Stimulated activated naive B cell treated with anti-CD40 and anti-IgM and Interleukin-4, amounts not matched to agents 10 μg/mL and 1 μg/mL and 100 μg/mL, for 72 hours (primary cell): ENCODE measurements around the gene PKD1L1.
A peak's percentile ranks its signal among the peaks of the same experiment; 100 is the strongest.

Experiments used
- ATAC-seq, 2 donors: fragments of 150-1000 bp; cut with Tn5 transposase; replicated peaks; 2 replicates each; pipeline ENCODE4 v1.10.0; 2021; ENCODE audit warnings: moderate library complexity in 1 of 2
- DNase-seq: peaks from one replicate; pipeline ENCODE4 v3.0.0; 2021
- H3K27ac Mint-ChIP-seq: one replicate; pipeline ENCODE4 v1.8.0; 2022; ENCODE audit warnings: mild to moderate bottlenecking, mixed read lengths
- H3K27me3 Mint-ChIP-seq, 2 donors: one replicate each; pipeline ENCODE4 v1.8.0; 2022; ENCODE audit warnings: mixed read lengths in 2 of 2
- H3K36me3 Mint-ChIP-seq, 2 donors: one replicate each; pipeline ENCODE4 v1.8.0; 2022; ENCODE audit warnings: mixed read lengths in 2 of 2, mild to moderate bottlenecking in 1 of 2
- H3K4me1 Mint-ChIP-seq, 2 donors: one replicate each; pipeline ENCODE4 v1.8.0; 2022; ENCODE audit warnings: mixed read lengths in 2 of 2, mild to moderate bottlenecking in 1 of 2
- H3K4me3 Mint-ChIP-seq, 2 donors: one replicate each; pipeline ENCODE4 v1.8.0; 2022; ENCODE audit warnings: mild to moderate bottlenecking in 2 of 2, mixed read lengths in 2 of 2, moderate library complexity in 1 of 2
- H3K9me3 Mint-ChIP-seq, 2 donors: one replicate each; pipeline ENCODE4 v1.8.0; 2022; ENCODE audit warnings: mixed read lengths in 2 of 2, mild to moderate bottlenecking in 1 of 2

The PKD1L1 gene

DNA sequence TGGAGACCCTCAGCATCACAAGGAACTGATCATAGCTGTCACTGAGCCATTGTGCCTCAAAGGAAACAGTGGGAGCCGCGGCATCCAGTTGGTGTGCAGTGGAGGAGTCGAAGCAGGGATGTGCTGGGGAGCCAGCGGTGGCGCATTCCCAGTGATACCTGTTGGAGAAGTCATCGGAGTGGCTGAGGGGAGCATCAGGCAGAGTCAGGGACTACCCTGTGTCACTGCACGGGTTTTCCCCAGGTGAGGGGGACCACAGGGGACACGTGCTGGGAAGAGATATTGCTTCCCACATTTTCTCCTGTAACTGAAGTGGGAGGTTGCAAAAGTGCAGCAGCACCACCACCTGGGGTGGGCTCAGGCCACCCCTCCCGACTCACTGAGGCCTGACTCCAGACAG, 57.7 kb downstream of the PKD1L1 start:
- Mint-ChIP-seq H3K9me3 (no peaks in the 10 kb centered on the region), H3K27ac (no peak overlapping the region), H3K27me3 (peaks cover 0 to 3% of the 10 kb centered on the region in 2 donors), H3K36me3 (peaks cover 2 to 9% of the 10 kb centered on the region in 2 donors), H3K4me3 (no peak overlapping the region), H3K4me1 (peaks cover 0 to 7% of the 10 kb centered on the region in 2 donors)
- ATAC-seq: no peak
- DNase-seq: no peak

DNA sequence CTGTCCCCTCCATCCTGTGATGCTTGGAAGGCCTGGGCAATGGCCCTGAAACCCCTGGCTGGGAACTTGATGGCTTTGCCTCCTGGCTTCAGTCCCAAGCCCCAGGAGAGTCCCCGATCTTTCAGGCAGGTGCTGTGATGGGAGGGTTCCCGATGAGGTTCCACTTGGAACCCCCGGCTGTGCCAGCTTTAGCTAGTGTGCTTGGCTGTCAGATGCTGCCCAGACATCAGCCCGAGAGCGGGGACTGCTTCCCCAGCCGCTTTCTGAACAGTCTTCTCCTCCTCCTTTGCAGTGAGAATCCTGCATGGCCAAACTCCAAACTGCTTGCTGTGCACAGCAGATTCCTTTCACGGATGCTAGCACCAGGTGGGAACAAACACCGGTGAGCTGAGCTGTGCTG, 58.1 kb downstream of the PKD1L1 start:
- no peak overlapping the region for H3K4me3 Mint-ChIP-seq
- H3K9me3 Mint-ChIP-seq: no peaks in the 10 kb centered on the region
- peaks cover 0 to 3% of the 10 kb centered on the region in 2 donors for H3K27me3 Mint-ChIP-seq
- peaks cover 0 to 3% of the 10 kb centered on the region in 2 donors for H3K4me1 Mint-ChIP-seq
- no peak overlapping the region for H3K27ac Mint-ChIP-seq
- peaks cover 2 to 9% of the 10 kb centered on the region in 2 donors for H3K36me3 Mint-ChIP-seq
- DNase-seq (no peak), ATAC-seq (no peak)

- H3K9me3 Mint-ChIP-seq: no peaks in the 10 kb centered on the region
- no peak overlapping the region for H3K4me3 Mint-ChIP-seq
- no peak overlapping the region for H3K27ac Mint-ChIP-seq
- peaks cover 0 to 3% of the 10 kb centered on the region in 2 donors for H3K27me3 Mint-ChIP-seq
- H3K4me1 Mint-ChIP-seq: no peaks in the 10 kb centered on the region
- ATAC-seq (no peak), DNase-seq (no peak)
- H3K36me3 Mint-ChIP-seq: peaks cover 2 to 9% of the 10 kb centered on the region in 2 donors
Measured at GRCh38 chr7:47889723-47890122, 58.5 kb downstream of the PKD1L1 start.

- Mint-ChIP-seq H3K36me3 (peaks cover 2 to 9% of the 10 kb centered on the region in 2 donors), H3K9me3 (no peaks in the 10 kb centered on the region), H3K27ac (no peak overlapping the region), H3K4me3 (no peak overlapping the region), H3K4me1 (no peaks in the 10 kb centered on the region), H3K27me3 (peaks cover 0 to 3% of the 10 kb centered on the region in 2 donors)
- DNase-seq (no peak), ATAC-seq (no peak)
Measured at GRCh38 chr7:47888371-47889265, 59.6 kb downstream of the PKD1L1 start.

DNA sequence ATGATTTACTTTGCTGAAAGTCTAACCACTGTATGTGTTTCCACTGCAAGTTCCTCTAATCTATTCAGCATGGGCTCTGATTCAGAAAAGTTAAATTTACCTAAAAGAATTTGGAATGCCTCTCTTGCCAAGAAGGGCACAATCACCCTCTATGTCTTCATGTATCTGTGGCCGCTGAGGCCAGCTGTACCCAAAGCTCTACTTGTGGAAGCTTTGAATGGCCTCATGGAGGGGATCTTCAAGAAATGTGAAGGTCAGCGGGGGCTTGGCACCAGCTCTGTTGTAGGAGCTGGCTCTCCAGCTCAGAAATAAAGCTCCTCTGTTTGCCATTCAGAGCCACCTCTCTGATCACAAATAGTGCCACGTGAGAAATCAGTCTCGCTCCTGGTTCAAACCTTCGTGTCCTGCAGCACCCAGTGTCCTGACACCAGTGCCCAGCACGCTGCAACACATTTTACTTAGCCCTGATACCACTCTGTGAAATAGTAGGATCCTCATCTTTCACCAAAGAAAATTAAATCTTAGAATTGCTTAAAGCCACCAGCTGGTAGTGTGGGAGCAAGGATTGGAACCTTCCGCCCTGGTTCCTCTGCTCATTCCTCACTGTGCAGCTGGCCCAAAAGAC, 61.1 kb downstream of the PKD1L1 start:
- H3K27ac Mint-ChIP-seq: no peak overlapping the region
- peaks cover 0 to 3% of the 10 kb centered on the region in 2 donors for H3K27me3 Mint-ChIP-seq
- H3K4me3 Mint-ChIP-seq: no peak overlapping the region
- no peak for DNase-seq
- H3K36me3 Mint-ChIP-seq: peaks cover 0 to 8% of the 10 kb centered on the region in 2 donors
- H3K4me1 Mint-ChIP-seq: no peaks in the 10 kb centered on the region
- no peaks in the 10 kb centered on the region for H3K9me3 Mint-ChIP-seq
- ATAC-seq: no peak

DNA sequence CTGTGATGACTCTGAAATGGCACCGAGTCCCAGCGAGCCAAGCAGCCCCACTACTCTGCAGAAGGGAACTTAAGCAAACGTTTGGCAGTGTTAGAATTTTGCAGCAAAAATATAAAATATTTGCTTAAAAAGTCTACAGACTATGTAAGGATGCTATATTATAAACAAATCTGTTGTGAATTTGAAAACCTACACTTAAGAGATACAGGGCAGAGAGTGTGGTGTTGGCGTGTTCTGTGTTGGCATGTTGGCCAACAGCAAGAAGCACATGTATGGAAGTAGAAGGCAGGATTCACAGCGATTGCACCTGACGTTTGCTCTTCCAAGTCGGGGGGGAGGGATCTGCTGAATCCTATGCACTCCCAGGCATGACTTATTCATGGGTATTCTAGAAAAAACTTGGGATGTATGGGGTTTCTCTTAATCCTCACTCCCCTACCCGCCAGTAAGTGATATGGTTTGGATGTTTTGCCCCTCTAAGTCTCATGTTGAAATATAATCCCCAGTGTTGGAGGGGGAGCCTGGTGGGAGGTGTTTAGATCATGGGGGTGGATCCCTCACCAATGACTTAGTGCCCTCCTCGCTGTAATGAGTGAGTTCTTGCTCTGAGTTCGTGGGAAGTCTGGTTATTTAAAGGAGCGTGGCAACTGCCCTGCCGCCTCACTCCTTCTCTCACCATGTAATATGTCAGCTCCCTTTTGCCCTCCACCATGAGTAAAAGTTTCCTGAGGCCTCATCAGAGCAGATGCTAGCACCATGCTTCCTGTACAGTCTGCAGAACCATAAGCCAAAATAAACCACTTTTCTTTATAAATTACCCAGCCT, 62.1 kb downstream of the PKD1L1 start:
- Mint-ChIP-seq H3K4me3 (no peak overlapping the region), H3K4me1 (no peaks in the 10 kb centered on the region), H3K9me3 (no peaks in the 10 kb centered on the region), H3K27ac (no peak overlapping the region), H3K36me3 (peaks cover 0 to 5% of the 10 kb centered on the region in 2 donors), H3K27me3 (peaks cover 0 to 3% of the 10 kb centered on the region in 2 donors)
- DNase-seq: no peak
- ATAC-seq: no peak

DNA sequence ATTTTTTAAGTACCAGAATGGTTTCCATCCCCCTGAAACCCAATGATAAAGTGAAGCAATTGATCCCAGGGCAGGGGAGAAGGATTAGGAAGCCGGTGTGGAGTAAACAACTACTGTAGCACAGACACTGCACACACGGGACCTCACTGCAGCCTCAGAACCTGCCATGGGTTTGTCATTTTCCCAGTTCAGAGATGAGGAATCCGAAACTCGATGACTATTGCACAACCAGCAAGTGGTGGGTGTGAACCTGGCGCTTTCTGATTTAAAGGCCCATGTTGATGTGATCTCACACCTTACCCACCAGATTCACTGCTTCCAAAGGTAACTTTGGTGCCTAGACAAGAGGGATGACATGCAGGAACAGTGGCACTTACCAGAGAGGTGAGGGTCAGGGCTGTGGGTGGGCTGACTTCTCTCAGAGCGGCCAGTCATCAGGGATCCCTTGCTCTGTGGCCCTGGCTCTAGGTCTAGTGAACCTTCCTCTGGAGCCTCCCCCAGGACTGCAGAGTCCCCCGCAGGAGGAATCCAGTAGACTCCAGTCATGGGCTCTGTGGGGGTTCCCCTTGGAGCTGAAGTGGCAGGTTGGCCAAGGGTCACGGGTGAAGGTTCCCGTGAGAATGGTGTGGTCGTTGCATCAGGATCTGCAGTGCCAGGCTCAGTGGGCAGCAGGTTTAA, 62.8 kb downstream of the PKD1L1 start:
- Mint-ChIP-seq H3K4me1 (no peaks in the 10 kb centered on the region), H3K27me3 (no peaks in the 10 kb centered on the region), H3K9me3 (no peaks in the 10 kb centered on the region), H3K4me3 (no peak overlapping the region), H3K27ac (no peak overlapping the region), H3K36me3 (no peaks in the 10 kb centered on the region)
- DNase-seq: no peak
- no peak for ATAC-seq

- H3K4me1 Mint-ChIP-seq: no peaks in the 10 kb centered on the region
- no peak overlapping the region for H3K4me3 Mint-ChIP-seq
- DNase-seq: no peak
- no peak overlapping the region for H3K27ac Mint-ChIP-seq
- H3K27me3 Mint-ChIP-seq: no peaks in the 10 kb centered on the region
- H3K36me3 Mint-ChIP-seq: no peaks in the 10 kb centered on the region
- no peaks in the 10 kb centered on the region for H3K9me3 Mint-ChIP-seq
- ATAC-seq: no peak
Measured at GRCh38 chr7:47884675-47885074, 63.6 kb downstream of the PKD1L1 start.

- no peaks in the 10 kb centered on the region for H3K9me3 Mint-ChIP-seq
- H3K27me3 Mint-ChIP-seq: peaks cover 0 to 4% of the 10 kb centered on the region in 2 donors
- no peak overlapping the region for H3K4me3 Mint-ChIP-seq
- DNase-seq (no peak), ATAC-seq (peak in 1 of 2 donors; percentile 22)
- H3K27ac Mint-ChIP-seq: no peak overlapping the region
- no peaks in the 10 kb centered on the region for H3K36me3 Mint-ChIP-seq
- H3K4me1 Mint-ChIP-seq: no peaks in the 10 kb centered on the region
Measured at GRCh38 chr7:47882635-47883034, 65.6 kb downstream of the PKD1L1 start.

DNA sequence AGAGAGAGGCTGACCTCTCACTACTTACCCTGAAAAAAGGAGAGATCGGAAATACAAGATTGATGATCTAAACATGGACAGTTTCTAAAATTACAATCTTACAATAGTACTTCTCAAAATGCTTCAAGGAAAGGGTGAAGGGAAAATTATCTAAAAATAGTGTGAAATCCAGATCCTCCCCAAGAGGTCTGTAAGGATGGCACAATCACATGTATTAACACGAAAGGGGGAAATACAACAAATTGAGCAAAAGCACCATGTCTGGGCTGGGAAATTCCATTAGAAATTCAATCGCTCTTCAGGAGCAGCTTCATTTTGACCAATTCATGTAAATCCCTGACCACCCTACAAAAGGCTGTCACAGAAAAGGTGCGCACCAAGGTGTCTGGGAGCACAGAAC, 67.0 kb downstream of the PKD1L1 start:
- no peaks in the 10 kb centered on the region for H3K36me3 Mint-ChIP-seq
- H3K4me1 Mint-ChIP-seq: no peaks in the 10 kb centered on the region
- no peak overlapping the region for H3K27ac Mint-ChIP-seq
- H3K4me3 Mint-ChIP-seq: no peak overlapping the region
- no peak for DNase-seq
- no peak for ATAC-seq
- peaks cover 0 to 4% of the 10 kb centered on the region in 2 donors for H3K27me3 Mint-ChIP-seq
- H3K9me3 Mint-ChIP-seq: no peaks in the 10 kb centered on the region

DNA sequence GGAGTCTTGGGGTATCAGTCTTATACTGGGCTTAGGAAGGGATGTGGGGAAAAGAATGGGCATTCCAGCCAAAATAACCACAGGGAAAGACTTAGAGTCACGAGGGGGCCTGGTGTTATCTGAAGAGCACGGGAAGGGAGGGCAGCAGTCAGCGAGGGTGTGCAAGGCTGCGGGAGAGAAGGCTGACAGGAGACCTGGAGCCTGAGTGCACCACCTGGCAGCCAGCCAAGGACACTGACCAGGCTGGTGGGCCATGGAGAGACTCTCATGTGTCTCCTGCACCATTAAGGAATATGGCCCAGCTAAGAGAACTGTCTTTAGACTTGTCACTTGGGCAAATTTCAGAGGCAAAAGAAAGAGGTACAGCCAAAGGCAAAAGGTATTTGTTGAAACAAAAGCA, 69.6 kb downstream of the PKD1L1 start:
- H3K9me3 Mint-ChIP-seq: no peaks in the 10 kb centered on the region
- no peaks in the 10 kb centered on the region for H3K4me1 Mint-ChIP-seq
- no peaks in the 10 kb centered on the region for H3K36me3 Mint-ChIP-seq
- H3K4me3 Mint-ChIP-seq: no peak overlapping the region
- no peak for ATAC-seq
- H3K27me3 Mint-ChIP-seq: peaks cover 0 to 4% of the 10 kb centered on the region in 2 donors
- DNase-seq: no peak
- no peak overlapping the region for H3K27ac Mint-ChIP-seq

- Mint-ChIP-seq H3K27me3 (peaks cover 0 to 4% of the 10 kb centered on the region in 2 donors), H3K4me3 (no peak overlapping the region), H3K36me3 (no peaks in the 10 kb centered on the region), H3K27ac (no peak overlapping the region), H3K4me1 (no peaks in the 10 kb centered on the region), H3K9me3 (no peaks in the 10 kb centered on the region)
- no peak for ATAC-seq
- no peak for DNase-seq
Measured at GRCh38 chr7:47877336-47877735, 70.9 kb downstream of the PKD1L1 start.

GRCh38 chr7:47875998-47876744, 72.1 kb downstream of the PKD1L1 start:
- Mint-ChIP-seq H3K4me3 (no peak overlapping the region), H3K27me3 (peaks cover 0 to 4% of the 10 kb centered on the region in 2 donors), H3K9me3 (no peaks in the 10 kb centered on the region), H3K36me3 (no peaks in the 10 kb centered on the region), H3K27ac (no peak overlapping the region), H3K4me1 (no peaks in the 10 kb centered on the region)
- DNase-seq (no peak), ATAC-seq (no peak)
